NB4 (cell line): Measurements from ENCODE around the gene POU6F2.

Source experiments
- DNase-seq: peaks from one replicate; pipeline ENCODE4 v3.0.0; 2010; ENCODE audit warnings: low read depth
- H3K4me3 ChIP-seq: one replicate; pipeline ENCODE4 v1.5.1; 2011; ENCODE audit warnings: mild to moderate bottlenecking, low read depth, low read length, moderate library complexity
- MAX ChIP-seq: IDR thresholded peaks from 2 replicates; pipeline ENCODE4 v1.6.1; 2011; ENCODE audit warnings: low read depth, low read length
- MYC ChIP-seq: IDR thresholded peaks from 2 replicates; pipeline ENCODE4 v1.6.1; 2011; ENCODE audit warnings: low read depth, low read length
- POLR2A ChIP-seq: IDR thresholded peaks from 2 replicates; pipeline ENCODE4 v1.6.1; 2011; ENCODE audit warnings: mild to moderate bottlenecking; ENCODE audit not compliant: insufficient read length; ENCODE audit errors: extremely low read depth
- TF ChIP-seq, protein P1 (sequence below): IDR thresholded peaks from one replicate; pipeline ENCODE4 v1.5.1; 2012; ENCODE audit warnings: low read depth, low read length

Gene POU6F2

GRCh38 chr7:39417642-39418041 is 439.9 kb downstream of the POU6F2 start:
- DNase-seq = no peak
- TF ChIP-seq, protein P1, sequence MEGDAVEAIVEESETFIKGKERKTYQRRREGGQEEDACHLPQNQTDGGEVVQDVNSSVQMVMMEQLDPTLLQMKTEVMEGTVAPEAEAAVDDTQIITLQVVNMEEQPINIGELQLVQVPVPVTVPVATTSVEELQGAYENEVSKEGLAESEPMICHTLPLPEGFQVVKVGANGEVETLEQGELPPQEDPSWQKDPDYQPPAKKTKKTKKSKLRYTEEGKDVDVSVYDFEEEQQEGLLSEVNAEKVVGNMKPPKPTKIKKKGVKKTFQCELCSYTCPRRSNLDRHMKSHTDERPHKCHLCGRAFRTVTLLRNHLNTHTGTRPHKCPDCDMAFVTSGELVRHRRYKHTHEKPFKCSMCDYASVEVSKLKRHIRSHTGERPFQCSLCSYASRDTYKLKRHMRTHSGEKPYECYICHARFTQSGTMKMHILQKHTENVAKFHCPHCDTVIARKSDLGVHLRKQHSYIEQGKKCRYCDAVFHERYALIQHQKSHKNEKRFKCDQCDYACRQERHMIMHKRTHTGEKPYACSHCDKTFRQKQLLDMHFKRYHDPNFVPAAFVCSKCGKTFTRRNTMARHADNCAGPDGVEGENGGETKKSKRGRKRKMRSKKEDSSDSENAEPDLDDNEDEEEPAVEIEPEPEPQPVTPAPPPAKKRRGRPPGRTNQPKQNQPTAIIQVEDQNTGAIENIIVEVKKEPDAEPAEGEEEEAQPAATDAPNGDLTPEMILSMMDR = no peak
- TF ChIP-seq MAX (no peak), POLR2A (no peak), MYC (no peak)
- H3K4me3 ChIP-seq = no peak overlapping the region

GRCh38 chr7:39421251-39421650 is 443.5 kb downstream of the POU6F2 start:
- TF ChIP-seq MAX (no peak), POLR2A (no peak), MYC (no peak)
- TF ChIP-seq, protein P1 = no peak
- H3K4me3 ChIP-seq = no peak overlapping the region
- no peak for DNase-seq

GRCh38 chr7:39421661-39422060 is 444.0 kb downstream of the POU6F2 start:
- no peak overlapping the region for H3K4me3 ChIP-seq
- TF ChIP-seq MYC (no peak), POLR2A (no peak), MAX (no peak)
- TF ChIP-seq, protein P1 = no peak
- no peak for DNase-seq

- no peak overlapping the region for H3K4me3 ChIP-seq
- DNase-seq = no peak
- TF ChIP-seq MYC = no peak
- TF ChIP-seq POLR2A = no peak
- TF ChIP-seq, protein P1 = no peak
- no peak for TF ChIP-seq MAX
Observed at GRCh38 chr7:39428221-39428620, 450.5 kb downstream of the POU6F2 start.

DNA sequence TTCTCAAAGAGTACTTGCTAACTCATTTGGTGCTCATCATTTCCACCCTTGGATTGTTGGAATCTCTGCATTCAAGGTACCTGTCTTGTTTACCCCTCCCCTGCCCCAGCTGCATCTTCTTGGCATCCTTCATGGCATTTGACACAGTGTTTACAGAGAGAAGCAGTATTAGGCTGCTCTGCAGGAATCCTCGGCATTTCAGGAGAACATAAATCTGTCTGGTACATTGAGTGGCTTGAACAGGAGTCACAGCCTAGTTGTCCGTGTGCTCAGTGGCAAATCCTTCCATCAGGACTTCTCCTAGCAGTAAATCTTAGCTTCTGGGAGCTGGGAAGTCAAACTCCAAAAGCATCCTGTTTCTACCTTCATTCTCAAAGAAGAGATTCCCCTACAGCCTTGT is 451.7 kb downstream of the POU6F2 start:
- DNase-seq = no peak
- TF ChIP-seq MYC = no peak
- TF ChIP-seq, protein P1 = no peak
- no peak for TF ChIP-seq POLR2A
- no peak for TF ChIP-seq MAX
- no peak overlapping the region for H3K4me3 ChIP-seq

DNA sequence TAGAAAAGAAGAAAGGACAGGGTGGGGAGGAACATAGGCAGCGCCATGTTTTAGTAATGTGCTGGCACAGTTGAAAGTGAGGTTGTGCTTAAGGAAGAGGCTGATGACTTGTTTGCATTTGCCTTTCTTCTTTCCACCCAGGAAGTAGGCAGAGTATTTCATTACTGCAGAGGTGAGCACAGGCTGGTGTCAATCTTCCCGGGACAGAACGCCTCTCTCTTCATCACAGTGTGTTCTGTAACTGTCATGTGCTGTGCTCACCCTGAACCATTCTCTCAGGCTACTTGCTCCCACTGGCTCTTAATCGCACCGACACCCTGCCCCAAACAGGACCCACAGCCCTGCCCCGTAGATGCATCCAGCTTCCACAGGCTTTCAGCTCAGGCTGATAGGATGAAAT is 452.7 kb downstream of the POU6F2 start:
- H3K4me3 ChIP-seq = no peak overlapping the region
- DNase-seq = no peak
- TF ChIP-seq POLR2A = no peak
- TF ChIP-seq MYC = no peak
- TF ChIP-seq MAX = no peak
- TF ChIP-seq, protein P1 = no peak
